Epithelial cell of alveolus of lung (primary cell): ENCODE measurements around the gene STRIP2. TPM values are rescaled to one million over a fixed set of nuclear protein-coding genes. Genes with fewer than 3 reads are reported as not detected.

ENCODE experiments used
- total RNA-seq: library from RNA; depleted of rRNA; stranded (reverse); fragments of >200 nt; gene quantifications from 2 replicates; pipeline ENCODE4 v1.2.1, GENCODE V29; 2015

The STRIP2 gene
- 2.1 and 3.4 TPM in 2 replicates for total RNA-seq

DNA sequence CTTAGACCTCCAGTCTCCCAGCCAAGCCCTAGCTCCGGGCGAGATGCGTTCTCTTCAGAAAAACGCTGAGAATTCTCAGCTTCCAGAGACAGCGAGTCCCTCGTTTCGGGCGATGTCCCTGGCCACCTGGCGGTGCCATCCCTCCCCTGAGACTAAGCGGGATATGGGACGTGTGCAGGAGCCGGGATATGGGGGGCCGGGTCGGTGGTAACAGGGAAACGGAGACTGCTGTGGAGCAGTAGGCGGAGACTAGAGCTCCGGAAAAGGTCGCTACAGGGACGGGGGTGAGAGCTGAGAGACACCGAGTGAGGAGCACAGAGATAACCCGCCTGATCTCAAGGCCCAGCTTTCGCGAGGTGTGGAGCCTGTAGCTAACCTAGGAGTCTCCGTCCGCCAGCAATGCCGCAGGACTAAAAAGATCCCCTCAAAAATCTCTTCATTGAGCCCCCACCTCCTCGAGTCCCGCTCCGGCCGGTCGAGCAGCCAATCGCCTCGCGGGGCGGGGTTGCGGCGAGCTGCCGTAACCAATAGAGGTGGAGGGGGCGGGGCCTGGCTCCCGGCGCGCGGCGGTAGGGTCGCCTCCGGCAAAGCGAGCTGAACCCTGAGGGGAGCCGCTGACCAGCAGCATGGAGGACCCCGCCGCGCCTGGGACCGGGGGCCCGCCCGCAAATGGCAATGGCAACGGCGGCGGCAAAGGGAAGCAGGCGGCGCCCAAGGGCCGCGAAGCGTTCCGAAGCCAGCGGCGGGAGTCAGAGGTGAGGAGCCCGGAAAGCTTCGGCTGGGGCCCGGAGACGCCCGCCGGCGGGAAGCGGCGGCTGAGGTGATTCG lies at the start of gene STRIP2:
Gene STRIP2, plus strand, starts transcription at position 586 of the 828 bp plus-strand sequence. Its CDS starts 41 bp downstream, at position 627.

GRCh38 chr7:129501760-129502707 lies 67.8 kb downstream of the STRIP2 start, which contains the start of gene SMKR1:
SMKR1 (plus strand) TSS chr7:129502531; CDS start chr7:129502825, 294 bp downstream.

Other genes starting within 250 kb of the STRIP2 start
- 15.9 and 32.0 TPM in 2 replicates for gene SMO, start 245.8 kb upstream of the STRIP2 start, total RNA-seq
- 3.0 and 8.9 TPM in 2 replicates for gene AHCYL2, start 209.4 kb upstream of the STRIP2 start, total RNA-seq
- not detected in 2 replicates for gene SMKR1, start 68.1 kb downstream of the STRIP2 start, total RNA-seq
- 10.6 and 18.0 TPM in 2 replicates for gene NRF1, start 177.3 kb downstream of the STRIP2 start, total RNA-seq